Posterior cingulate gyrus (tissue), 11 donors: ENCODE data around the gene OBSCN.

Experiments used
- DNase-seq, 10 donors: peaks; one replicate each; pipeline versions ENCODE4 v3.0.0 to v3.0.0-alpha.2; 2020 to 2021; ENCODE audit warnings: mixed read lengths in 3 of 10
- intact Hi-C: fragments of 100-400 bp; cut with DNase I; formaldehyde crosslinking; loops from one replicate; pipeline ENCODE4 v1.15.1; 2023

Gene OBSCN

DNA sequence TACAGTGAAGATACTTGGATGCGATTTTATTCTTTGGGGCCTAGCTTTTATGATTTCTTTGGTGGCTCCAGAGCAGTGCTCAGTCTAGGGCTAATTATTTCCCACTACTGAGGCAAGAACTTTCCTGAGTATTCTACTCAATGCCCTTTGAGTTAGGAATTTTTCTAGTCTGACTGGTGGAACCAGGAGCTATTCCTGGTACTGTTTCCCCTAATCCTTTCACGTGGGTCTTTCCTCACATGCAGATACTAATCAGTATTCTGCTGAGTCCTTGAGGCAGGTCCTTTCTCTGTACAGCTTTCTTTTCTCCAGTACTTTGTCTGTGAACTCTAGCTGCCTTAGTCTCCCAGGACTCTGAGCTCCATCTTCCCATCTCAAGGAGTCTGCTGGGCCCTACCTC, 122.0 kb downstream of the OBSCN start:
- intact Hi-C loops: no loop called here

DNA sequence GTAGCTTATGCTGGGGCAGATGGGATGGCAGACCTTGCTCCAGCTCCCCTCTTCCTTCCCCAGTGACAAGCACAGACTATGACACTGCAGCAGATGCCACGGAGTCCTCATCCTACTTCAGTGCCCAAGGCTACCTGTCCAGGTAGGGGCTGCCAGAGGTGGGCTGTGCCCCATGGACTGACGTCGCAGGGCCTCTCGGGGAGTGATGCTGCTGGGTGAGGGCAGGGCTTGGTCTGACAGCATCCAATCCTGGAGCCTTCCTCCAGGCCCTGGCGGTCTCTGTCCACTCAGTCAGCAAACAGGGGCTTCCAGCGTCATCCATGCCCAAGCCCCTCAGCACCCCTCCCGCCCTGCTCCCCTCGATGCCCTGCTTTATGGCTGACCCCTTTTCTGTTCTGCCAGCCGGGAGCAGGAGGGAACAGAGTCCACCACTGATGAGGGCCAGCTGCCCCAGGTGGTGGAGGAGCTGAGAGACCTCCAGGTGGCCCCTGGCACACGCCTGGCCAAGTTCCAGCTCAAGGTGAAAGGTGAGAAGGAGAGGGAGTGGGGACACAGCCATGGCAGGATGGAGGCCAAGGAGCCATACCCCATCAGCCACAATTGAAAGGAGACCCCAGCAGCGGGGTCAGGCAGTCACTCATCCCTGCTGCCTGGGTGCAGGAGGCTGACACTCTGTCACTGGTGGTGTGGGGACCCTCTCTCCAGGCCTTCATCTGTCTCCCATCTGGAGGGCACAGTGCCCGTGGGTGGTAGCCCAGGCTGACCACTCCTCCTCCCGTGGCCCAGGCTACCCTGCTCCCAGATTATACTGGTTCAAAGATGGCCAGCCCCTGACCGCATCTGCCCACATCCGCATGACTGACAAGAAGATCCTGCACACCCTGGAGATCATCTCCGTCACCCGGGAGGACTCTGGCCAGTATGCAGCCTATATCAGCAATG, 125.2 kb downstream of the OBSCN start:
- intact Hi-C loops: no loop called here
- peak in 6 of 10 donors; percentile 5 to 80 (median 30) for DNase-seq

More for the DNA sequence above, 122.0 kb downstream of the OBSCN start:
- DNase-seq: no peak

GRCh38 chr1:228333739-228334115, 125.9 kb downstream of the OBSCN start:
- intact Hi-C loops: no loop called here
- peak in 3 of 10 donors; percentile 5 to 57 (median 44) for DNase-seq

DNA sequence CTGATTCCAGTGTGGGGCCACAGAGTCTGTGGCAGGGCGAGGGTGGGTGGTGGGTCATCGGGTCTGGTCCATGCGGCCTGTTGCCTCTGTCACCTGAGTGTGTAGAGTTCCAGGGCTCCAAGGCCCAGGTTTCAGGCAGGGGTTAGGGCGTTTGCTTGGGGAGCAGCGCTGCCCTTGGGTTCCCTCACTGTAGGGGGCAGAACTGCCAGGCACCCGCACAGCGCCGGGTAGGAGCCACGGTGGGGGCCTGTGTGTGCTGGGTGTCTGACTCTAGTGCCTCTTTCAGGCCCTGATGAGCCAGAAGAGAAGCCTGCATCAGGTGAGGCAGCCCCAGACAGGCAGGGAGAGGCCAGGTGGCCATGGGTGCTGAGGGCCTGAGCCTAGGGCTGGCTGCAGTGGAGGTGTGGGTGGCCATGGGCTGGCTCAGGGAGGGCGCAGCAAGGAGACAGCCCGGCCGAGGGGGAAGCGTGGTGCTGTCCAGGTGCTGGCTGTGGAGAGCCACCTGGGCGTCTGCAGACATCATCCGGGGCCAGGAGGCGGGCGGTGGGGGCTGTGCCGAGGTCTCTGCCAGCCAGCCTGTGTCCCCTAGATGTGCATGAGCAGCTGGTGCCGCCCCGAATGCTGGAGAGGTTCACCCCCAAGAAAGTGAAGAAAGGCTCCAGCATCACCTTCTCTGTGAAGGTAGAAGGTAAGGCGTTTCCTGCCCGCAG, 126.5 kb downstream of the OBSCN start:
- intact Hi-C loops: no loop called here
- peak in 4 of 10 donors; percentile 4 to 65 (median 37) for DNase-seq

DNA sequence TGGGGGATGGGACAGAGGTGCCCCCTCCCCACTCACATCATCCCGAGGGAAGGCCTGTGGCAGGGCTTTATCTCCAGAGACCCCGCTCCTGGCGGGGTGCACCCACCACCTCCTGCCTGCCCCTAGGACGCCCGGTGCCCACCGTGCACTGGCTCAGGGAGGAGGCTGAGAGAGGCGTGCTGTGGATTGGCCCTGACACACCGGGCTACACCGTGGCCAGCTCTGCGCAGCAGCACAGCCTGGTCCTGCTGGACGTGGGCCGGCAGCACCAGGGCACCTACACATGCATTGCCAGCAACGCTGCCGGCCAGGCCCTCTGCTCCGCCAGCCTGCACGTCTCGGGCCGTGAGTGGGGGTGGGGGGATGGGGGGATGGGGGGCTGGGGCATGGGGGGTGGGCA, 127.1 kb downstream of the OBSCN start:
- intact Hi-C loops: no loop called here
- peak in 4 of 10 donors; percentile 6 to 52 (median 22) for DNase-seq

- DNase-seq: peak in 7 of 10 donors; percentile 2 to 70 (median 12)
- intact Hi-C loops: no loop called here
Measured at GRCh38 chr1:228335406-228336307, 127.8 kb downstream of the OBSCN start.

- DNase-seq: peak in 8 of 10 donors; percentile 4 to 79 (median 10)
Measured at GRCh38 chr1:228336308-228337030, 128.6 kb downstream of the OBSCN start.

DNA sequence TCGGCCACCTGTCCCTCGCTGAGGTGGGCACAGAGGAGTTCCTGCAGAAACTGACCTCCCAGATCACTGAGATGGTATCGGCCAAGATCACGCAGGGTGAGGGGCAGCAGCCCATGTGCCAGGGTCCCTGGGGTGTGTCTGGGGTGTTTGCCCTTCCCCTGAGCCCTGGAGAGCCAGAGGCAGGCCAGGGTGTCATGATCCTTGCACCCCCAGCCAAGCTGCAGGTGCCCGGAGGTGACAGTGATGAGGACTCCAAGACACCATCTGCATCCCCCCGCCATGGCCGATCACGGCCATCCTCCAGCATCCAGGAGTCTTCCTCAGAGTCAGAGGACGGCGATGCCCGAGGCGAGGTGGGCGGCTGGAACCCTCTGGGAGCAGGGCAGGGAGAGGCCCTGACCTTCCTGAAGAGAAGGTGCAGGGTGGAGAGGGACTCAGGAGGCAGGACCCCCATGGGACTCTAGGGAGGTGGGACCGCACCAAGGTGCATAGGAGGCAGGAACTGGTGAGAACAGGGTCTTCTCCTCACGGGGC, 129.3 kb downstream of the OBSCN start:
- peak in 6 of 10 donors; percentile 4 to 75 (median 32) for DNase-seq
- intact Hi-C loops: no loop called here

More at GRCh38 chr1:228336308-228337030, 128.6 kb downstream of the OBSCN start:
- intact Hi-C loops: no loop called here

DNA sequence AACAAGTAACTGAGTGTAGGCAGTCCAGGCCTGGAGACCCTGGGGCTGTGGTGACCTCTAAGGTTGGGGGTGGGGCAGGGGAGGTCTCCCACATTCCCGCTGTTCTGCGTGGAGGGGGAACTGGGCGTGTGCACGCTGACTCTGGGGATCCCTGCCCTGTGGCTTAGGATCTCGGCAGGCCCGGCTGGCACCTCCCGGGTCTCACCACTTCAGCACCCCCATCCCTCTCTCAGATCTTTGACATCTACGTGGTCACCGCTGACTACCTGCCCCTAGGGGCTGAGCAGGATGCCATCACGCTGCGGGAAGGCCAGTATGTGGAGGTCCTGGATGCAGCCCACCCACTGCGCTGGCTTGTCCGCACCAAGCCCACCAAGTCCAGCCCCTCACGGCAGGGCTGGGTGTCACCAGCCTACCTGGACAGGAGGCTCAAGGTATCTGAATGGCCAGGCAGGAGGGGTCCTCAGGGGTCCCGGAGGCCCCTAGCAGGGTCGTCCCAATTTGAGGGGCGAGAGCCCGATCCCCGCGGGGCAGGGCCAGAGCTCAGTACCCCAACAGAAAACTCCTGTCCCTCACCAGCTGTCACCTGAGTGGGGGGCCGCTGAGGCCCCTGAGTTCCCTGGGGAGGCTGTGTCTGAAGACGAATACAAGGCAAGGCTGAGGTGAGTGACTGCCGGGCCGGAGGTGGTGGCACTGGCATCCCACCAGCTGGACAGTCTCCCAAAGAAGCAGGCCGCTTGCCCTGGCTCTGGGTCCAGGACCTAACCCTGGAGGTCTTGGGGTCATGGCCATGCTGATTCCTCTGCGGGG, 130.1 kb downstream of the OBSCN start:
- DNase-seq: peak in 8 of 10 donors; percentile 1 to 69 (median 10)
- intact Hi-C loops: no loop called here

DNA sequence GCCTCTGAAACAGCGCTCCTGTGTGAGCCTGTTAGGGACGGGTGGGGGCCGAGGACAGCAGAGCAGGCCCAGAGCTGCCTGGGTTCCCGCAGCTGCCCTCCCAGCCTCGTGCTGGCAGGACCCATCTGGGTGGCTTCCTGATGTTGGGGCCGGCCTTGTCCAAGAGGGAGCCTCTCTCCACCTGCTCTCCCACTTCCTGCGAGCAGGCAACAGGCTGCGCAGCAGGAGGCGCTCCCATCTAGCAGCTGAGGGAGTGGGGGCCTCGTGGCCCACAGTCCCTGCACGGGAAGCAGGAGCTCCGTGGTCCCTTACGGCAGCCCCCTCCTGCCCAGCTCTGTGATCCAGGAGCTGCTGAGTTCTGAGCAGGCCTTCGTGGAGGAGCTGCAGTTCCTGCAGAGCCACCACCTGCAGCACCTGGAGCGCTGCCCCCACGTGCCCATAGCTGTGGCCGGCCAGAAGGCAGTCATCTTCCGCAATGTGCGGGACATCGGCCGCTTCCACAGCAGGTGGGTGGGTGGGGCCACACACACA, 130.7 kb downstream of the OBSCN start:
- intact Hi-C loops: no loop called here
- DNase-seq: peak in 4 of 10 donors; percentile 2 to 42 (median 14)

- peak in 1 of 10 donors; percentile 8 for DNase-seq
Measured at GRCh38 chr1:228339059-228339704, 131.3 kb downstream of the OBSCN start.

GRCh38 chr1:228339766-228340685, 132.2 kb downstream of the OBSCN start:
- DNase-seq: peak in 6 of 10 donors; percentile 1 to 69 (median 26)
- intact Hi-C loops: no loop called here

More at GRCh38 chr1:228339059-228339704, 131.3 kb downstream of the OBSCN start:
- intact Hi-C loops: no loop called here

- intact Hi-C loops: no loop called here
- DNase-seq: peak in 9 of 10 donors; percentile 2 to 72 (median 14)
Measured at GRCh38 chr1:228340686-228341449, 133.0 kb downstream of the OBSCN start.

DNA sequence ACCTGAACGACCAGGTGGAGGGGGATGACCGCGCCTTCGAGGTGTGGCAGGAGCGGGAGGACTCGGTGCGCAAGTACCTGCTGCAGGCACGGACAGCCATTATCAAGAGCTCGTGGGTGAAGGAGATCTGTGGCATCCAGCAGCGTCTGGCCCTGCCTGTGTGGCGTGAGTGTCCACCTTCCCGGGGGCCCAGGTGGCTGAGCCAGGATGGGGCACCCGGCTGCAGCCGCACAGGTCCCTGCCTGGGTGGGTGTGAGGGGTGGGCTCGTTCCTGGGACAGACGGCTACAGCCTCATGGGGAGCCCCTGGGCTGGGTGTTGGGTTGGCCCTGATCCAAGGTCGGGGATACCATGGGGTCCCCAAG, 133.6 kb downstream of the OBSCN start:
- DNase-seq: peak in 4 of 10 donors; percentile 6 to 71 (median 44)
- intact Hi-C loops: no loop called here

DNA sequence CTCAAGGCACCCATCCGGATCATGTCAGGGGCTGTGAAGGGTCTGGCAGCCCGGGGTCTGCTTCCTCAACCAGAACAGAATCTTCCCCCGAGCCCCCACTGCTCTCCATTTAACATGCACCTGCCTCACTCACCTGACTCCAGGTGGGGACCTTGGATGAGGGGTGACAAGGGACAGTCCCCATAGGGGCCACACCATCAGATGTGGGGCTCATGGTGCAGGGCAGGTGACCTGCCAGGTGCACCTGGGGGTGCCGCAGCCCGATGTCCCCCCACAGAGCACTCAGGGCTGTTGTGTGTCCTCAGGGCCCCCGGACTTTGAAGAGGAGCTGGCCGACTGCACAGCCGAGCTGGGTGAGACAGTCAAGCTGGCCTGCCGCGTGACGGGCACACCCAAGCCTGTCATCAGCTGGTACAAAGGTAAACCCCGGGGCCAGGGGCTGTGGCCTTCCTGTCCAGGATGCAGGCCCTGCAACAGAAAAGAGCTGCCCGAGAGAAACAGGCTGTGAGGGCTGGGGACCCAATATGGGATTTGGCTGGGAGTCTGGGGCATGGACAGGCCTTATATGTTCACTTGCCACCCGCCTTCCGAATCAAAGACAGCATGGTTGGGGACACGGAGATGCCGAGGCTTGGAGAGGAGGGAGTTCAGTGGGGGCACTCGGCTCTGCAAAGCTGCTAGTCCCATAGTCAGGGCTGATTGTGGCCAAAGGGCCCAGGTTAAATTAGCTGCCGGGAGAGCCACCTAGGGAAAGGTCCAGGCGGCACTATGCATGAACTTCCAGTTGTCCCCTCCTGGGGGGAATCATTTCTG, 134.2 kb downstream of the OBSCN start:
- intact Hi-C loops: no loop called here
- DNase-seq: peak in 8 of 10 donors; percentile 2 to 68 (median 4)
